Measurements from ENCODE around the gene FLNB. TPM values are rescaled to one million over a fixed set of nuclear protein-coding genes. Genes with fewer than 3 reads are reported as not detected.

The FLNB gene
- total and polyA plus RNA-seq, 9 of the 15 experiments (the other 6 are each of a cell fraction or from before 2014, with no cell fraction given), result 9.4 to 48.1 (median 25.6) TPM

DNA sequence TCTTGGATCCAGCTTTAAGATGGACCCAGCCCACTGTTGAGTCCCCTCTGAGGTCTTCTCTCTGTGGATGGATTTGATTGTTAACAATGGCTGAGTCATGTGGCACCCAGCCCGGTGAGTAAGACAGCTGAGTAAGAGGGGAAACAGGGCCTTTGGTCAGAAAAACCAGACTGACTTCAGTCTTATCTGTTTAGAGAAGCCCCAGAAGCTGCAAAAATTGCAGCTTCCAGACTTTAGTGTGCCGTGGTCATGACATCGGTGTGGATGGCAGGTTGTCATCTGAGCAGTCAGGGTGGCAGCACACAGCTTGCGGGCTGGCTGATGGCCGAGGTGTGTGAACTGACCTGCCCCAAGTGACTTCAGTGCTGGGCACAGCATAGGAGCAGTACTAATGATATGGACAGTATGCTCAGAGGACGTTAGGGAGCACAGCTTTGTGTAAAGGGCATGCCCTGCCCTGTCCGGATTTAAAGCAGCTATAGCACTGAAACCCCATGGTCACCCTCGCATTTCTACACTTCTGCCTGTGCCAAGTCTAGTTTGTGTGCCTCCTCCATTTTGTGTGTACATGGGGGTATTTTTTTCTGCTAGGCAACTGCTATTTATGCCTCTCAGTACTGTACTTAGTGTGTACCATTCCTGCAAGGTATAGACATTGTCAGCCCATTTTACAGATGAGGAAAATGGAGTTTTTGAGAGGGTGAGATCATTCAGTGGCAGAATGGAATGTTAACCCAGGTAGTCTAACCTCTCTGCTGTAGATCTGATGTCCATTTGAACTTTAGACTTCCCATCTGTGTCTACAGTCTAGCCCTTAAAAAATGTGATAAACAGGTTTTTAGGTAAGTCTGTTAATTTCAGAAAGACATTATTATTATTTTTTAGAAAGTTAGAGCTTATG lies 44.4 kb downstream of the FLNB start (continued):
- TF ChIP-seq NCOR1 (IDR thresholded peaks at IDR 0.05), result peak; percentile 18; the same call in 1 of the 2 replicates
- TF ChIP-seq GTF2A2 (tag; IDR thresholded peaks at IDR 0.05), result no peak
- TF ChIP-seq ZNF695 (CRISPR knock-in tag; IDR thresholded peaks at IDR 0.05), result no peak
- TF ChIP-seq FOXA1 (IDR thresholded peaks at IDR 0.05; ENCODE audit: borderline replicate concordance), result no peak
- TF ChIP-seq, protein P1, sequence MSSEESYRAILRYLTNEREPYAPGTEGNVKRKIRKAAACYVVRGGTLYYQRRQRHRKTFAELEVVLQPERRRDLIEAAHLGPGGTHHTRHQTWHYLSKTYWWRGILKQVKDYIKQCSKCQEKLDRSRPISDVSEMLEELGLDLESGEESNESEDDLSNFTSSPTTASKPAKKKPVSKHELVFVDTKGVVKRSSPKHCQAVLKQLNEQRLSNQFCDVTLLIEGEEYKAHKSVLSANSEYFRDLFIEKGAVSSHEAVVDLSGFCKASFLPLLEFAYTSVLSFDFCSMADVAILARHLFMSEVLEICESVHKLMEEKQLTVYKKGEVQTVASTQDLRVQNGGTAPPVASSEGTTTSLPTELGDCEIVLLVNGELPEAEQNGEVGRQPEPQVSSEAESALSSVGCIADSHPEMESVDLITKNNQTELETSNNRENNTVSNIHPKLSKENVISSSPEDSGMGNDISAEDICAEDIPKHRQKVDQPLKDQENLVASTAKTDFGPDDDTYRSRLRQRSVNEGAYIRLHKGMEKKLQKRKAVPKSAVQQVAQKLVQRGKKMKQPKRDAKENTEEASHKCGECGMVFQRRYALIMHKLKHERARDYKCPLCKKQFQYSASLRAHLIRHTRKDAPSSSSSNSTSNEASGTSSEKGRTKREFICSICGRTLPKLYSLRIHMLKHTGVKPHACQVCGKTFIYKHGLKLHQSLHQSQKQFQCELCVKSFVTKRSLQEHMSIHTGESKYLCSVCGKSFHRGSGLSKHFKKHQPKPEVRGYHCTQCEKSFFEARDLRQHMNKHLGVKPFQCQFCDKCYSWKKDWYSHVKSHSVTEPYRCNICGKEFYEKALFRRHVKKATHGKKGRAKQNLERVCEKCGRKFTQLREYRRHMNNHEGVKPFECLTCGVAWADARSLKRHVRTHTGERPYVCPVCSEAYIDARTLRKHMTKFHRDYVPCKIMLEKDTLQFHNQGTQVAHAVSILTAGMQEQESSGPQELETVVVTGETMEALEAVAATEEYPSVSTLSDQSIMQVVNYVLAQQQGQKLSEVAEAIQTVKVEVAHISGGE (CRISPR knock-in tag; IDR thresholded peaks at IDR 0.05), result no peak
- peak; percentile 41 to 79; a peak in 3 of 4 replicates for TF ChIP-seq KDM1A (IDR thresholded peaks at IDR 0.05)
- TF ChIP-seq ESRRA (IDR thresholded peaks at IDR 0.05; ENCODE audit: borderline replicate concordance, low read depth), result no peak
- no peak for TF ChIP-seq LCOR (CRISPR knock-in tag; IDR thresholded peaks at IDR 0.05)
- TF ChIP-seq, protein P2, sequence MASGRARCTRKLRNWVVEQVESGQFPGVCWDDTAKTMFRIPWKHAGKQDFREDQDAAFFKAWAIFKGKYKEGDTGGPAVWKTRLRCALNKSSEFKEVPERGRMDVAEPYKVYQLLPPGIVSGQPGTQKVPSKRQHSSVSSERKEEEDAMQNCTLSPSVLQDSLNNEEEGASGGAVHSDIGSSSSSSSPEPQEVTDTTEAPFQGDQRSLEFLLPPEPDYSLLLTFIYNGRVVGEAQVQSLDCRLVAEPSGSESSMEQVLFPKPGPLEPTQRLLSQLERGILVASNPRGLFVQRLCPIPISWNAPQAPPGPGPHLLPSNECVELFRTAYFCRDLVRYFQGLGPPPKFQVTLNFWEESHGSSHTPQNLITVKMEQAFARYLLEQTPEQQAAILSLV (tag; IDR thresholded peaks at IDR 0.05), result no peak
- TF ChIP-seq, protein P3, sequence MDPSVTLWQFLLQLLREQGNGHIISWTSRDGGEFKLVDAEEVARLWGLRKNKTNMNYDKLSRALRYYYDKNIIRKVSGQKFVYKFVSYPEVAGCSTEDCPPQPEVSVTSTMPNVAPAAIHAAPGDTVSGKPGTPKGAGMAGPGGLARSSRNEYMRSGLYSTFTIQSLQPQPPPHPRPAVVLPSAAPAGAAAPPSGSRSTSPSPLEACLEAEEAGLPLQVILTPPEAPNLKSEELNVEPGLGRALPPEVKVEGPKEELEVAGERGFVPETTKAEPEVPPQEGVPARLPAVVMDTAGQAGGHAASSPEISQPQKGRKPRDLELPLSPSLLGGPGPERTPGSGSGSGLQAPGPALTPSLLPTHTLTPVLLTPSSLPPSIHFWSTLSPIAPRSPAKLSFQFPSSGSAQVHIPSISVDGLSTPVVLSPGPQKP (CRISPR knock-in tag; IDR thresholded peaks at IDR 0.05), result no peak
- TF ChIP-seq, protein P4, sequence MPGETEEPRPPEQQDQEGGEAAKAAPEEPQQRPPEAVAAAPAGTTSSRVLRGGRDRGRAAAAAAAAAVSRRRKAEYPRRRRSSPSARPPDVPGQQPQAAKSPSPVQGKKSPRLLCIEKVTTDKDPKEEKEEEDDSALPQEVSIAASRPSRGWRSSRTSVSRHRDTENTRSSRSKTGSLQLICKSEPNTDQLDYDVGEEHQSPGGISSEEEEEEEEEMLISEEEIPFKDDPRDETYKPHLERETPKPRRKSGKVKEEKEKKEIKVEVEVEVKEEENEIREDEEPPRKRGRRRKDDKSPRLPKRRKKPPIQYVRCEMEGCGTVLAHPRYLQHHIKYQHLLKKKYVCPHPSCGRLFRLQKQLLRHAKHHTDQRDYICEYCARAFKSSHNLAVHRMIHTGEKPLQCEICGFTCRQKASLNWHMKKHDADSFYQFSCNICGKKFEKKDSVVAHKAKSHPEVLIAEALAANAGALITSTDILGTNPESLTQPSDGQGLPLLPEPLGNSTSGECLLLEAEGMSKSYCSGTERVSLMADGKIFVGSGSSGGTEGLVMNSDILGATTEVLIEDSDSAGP (CRISPR knock-in tag; IDR thresholded peaks at IDR 0.05), result no peak
- TF ChIP-seq HMG20A (CRISPR knock-in tag; conservative IDR thresholded peaks at IDR 0.05), result no peak
- TF ChIP-seq, protein P5, sequence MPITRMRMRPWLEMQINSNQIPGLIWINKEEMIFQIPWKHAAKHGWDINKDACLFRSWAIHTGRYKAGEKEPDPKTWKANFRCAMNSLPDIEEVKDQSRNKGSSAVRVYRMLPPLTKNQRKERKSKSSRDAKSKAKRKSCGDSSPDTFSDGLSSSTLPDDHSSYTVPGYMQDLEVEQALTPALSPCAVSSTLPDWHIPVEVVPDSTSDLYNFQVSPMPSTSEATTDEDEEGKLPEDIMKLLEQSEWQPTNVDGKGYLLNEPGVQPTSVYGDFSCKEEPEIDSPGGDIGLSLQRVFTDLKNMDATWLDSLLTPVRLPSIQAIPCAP (CRISPR knock-in tag; IDR thresholded peaks at IDR 0.05; ENCODE audit: borderline replicate concordance), result no peak
- TF ChIP-seq, protein P6, sequence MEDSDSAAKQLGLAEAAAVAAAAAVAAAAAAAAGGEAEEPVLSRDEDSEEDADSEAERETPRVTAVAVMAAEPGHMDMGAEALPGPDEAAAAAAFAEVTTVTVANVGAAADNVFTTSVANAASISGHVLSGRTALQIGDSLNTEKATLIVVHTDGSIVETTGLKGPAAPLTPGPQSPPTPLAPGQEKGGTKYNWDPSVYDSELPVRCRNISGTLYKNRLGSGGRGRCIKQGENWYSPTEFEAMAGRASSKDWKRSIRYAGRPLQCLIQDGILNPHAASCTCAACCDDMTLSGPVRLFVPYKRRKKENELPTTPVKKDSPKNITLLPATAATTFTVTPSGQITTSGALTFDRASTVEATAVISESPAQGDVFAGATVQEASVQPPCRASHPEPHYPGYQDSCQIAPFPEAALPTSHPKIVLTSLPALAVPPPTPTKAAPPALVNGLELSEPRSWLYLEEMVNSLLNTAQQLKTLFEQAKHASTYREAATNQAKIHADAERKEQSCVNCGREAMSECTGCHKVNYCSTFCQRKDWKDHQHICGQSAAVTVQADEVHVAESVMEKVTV (CRISPR knock-in tag; IDR thresholded peaks at IDR 0.05), result no peak

Data from K562 (cell line).